Hepatocyte (in vitro differentiated cells): ENCODE data around the gene FOXK1. TPM values are rescaled to one million over a fixed set of nuclear protein-coding genes. Genes with fewer than 3 reads are reported as not detected.
A peak's percentile ranks its signal among the peaks of the same experiment; 100 is the strongest.

ENCODE experiments used
- DNase-seq: peaks from one replicate; pipeline ENCODE4 v3.0.0-alpha.2; 2016; ENCODE audit warnings: low spot score
- H2AFZ ChIP-seq: fragments of 200-600 bp; sonication (generic); 2 replicates; pipeline ENCODE4 v1.6.0; 2016; ENCODE audit warnings: antibody characterized with exemption, mild to moderate bottlenecking
- H3K27ac ChIP-seq: fragments of 200-600 bp; sonication (generic); 2 replicates; pipeline ENCODE4 v1.5.1; 2016; ENCODE audit warnings: mild to moderate bottlenecking
- H3K27me3 ChIP-seq: fragments of 200-600 bp; sonication (generic); 2 replicates; pipeline ENCODE4 v1.6.1; 2016
- H3K36me3 ChIP-seq: fragments of 200-600 bp; sonication (generic); replicated peaks from 2 replicates; pipeline ENCODE4 v1.5.1; 2016; ENCODE audit warnings: low read depth; ENCODE audit not compliant: insufficient read depth
- H3K4me1 ChIP-seq: fragments of 200-600 bp; sonication (generic); 2 replicates; pipeline ENCODE4 v1.5.1; 2016; ENCODE audit warnings: mild to moderate bottlenecking, moderate library complexity; ENCODE audit not compliant: insufficient read depth
- H3K4me2 ChIP-seq: fragments of 200-600 bp; sonication (generic); 2 replicates; pipeline ENCODE4 v1.6.0; 2016
- H3K4me3 ChIP-seq: fragments of 200-600 bp; sonication (generic); 2 replicates; pipeline ENCODE4 v1.5.1; 2016; ENCODE audit warnings: mild to moderate bottlenecking
- H3K79me2 ChIP-seq: fragments of 200-600 bp; sonication (generic); 2 replicates; pipeline ENCODE4 v1.6.0; 2017; ENCODE audit warnings: mild to moderate bottlenecking
- H3K9me2 ChIP-seq: fragments of 200-600 bp; sonication (generic); replicated peaks from 2 replicates; pipeline ENCODE4 v1.6.0; 2017; ENCODE audit warnings: mild to moderate bottlenecking; ENCODE audit not compliant: insufficient read depth
- H3K9me3 ChIP-seq: fragments of 200-600 bp; sonication (generic); 2 replicates; pipeline ENCODE4 v1.5.1; 2016; ENCODE audit warnings: low read depth, mild to moderate bottlenecking
- H4K20me1 ChIP-seq: fragments of 200-600 bp; sonication (generic); 2 replicates; pipeline ENCODE4 v1.6.0; 2016; ENCODE audit warnings: mild to moderate bottlenecking; ENCODE audit not compliant: insufficient read depth, poor library complexity, severe bottlenecking
- EZH2 ChIP-seq: fragments of 200-600 bp; sonication (generic); IDR thresholded peaks from 2 replicates; pipeline ENCODE4 v1.6.1; 2016; ENCODE audit warnings: antibody characterized with exemption, mild to moderate bottlenecking, borderline replicate concordance
- EZH2phosphoT487 ChIP-seq: fragments of 200-600 bp; sonication (generic); IDR thresholded peaks from one replicate; pipeline ENCODE4 v1.6.1; 2018; ENCODE audit warnings: antibody characterized with exemption, mild to moderate bottlenecking, low read depth, moderate library complexity; ENCODE audit not compliant: unreplicated experiment, severe bottlenecking
- WGBS: methylation state at CpG from one replicate; pipeline ENCODE4 v1.1.6; 2016; ENCODE audit warnings: low lambda C conversion rate; ENCODE audit errors: missing lambda C conversion rate; 5-methylcytosine and 5-hydroxymethylcytosine counted together
- polyA plus RNA-seq: library from polyadenylated mRNA; unstranded; fragments of >200 nt; fragmentation: Nextera tagmentation; extraction: Ambion mirVana; gene quantifications from 2 replicates; pipeline ENCODE4 v1.2.1, GENCODE V29; 2016
- total RNA-seq: library from RNA; depleted of rRNA; stranded (reverse); fragments of >200 nt; gene quantifications from 2 replicates; pipeline ENCODE4 v1.2.3, GENCODE V29; 2014
- TF ChIP-seq, protein P1 (sequence below): fragments of 200-600 bp; sonication (generic); IDR thresholded peaks from 2 replicates; pipeline ENCODE4 v1.5.1; 2016; ENCODE audit warnings: antibody characterized with exemption, mild to moderate bottlenecking; ENCODE audit not compliant: poor library complexity

The FOXK1 gene
- total and polyA plus RNA-seq, 2 experiments from 2014 or later, result 8.3 to 17.8 TPM

DNA sequence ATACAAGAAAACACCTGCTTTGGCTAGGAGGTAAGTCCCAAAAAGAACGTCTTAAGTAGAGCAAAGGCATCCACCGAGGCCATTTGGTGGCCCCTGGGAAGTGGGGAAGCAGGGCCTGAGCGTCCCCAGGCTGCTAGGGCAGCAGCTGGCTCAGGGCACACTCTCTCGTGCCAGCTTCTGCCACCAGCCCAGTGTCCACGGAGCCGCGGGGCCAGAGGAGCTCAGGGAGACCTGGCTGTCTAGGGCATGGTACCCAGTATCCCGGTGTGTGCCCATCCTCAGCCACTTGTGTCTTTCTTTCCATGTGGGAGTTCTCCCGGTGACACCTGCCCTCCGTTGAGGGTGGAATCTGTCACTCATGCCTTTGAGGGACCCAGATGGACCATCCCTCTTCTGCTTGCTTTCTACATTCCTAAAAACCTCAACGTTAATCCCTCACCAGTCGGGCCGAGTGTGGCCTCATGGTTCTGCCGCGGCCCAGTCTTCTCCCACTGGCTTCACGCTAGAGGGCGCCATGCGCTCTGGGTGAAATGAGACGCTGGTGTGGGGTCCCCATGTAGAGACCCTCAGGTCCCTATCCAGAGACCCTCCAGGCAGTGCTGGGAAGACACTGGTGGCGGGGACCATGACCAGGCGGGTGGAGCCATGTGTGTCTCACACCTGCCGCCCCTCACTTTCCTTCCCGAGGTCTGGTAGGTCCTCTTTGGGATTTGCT, 83.8 kb downstream of the FOXK1 start:
- TF ChIP-seq EZH2, result no peak
- TF ChIP-seq EZH2phosphoT487, result no peak
- TF ChIP-seq, protein P1, sequence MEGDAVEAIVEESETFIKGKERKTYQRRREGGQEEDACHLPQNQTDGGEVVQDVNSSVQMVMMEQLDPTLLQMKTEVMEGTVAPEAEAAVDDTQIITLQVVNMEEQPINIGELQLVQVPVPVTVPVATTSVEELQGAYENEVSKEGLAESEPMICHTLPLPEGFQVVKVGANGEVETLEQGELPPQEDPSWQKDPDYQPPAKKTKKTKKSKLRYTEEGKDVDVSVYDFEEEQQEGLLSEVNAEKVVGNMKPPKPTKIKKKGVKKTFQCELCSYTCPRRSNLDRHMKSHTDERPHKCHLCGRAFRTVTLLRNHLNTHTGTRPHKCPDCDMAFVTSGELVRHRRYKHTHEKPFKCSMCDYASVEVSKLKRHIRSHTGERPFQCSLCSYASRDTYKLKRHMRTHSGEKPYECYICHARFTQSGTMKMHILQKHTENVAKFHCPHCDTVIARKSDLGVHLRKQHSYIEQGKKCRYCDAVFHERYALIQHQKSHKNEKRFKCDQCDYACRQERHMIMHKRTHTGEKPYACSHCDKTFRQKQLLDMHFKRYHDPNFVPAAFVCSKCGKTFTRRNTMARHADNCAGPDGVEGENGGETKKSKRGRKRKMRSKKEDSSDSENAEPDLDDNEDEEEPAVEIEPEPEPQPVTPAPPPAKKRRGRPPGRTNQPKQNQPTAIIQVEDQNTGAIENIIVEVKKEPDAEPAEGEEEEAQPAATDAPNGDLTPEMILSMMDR, result peak; percentile 32
- no peak overlapping the region for H2AFZ ChIP-seq
- H3K27ac ChIP-seq, result peak overlapping the region; percentile 86
- no peaks in the 10 kb centered on the region for H3K27me3 ChIP-seq
- no peaks in the 10 kb centered on the region for H3K36me3 ChIP-seq
- H3K9me2 ChIP-seq, result no peaks in the 10 kb centered on the region
- WGBS, result 82% methylated on average over 23 of the region's 23 CpGs
- H3K4me1 ChIP-seq, result no peaks in the 10 kb centered on the region
- DNase-seq, result no peak
- no peaks in the 10 kb centered on the region for H4K20me1 ChIP-seq
- no peaks in the 10 kb centered on the region for H3K9me3 ChIP-seq
- H3K79me2 ChIP-seq, result peaks cover 4% of the 10 kb centered on the region
- H3K4me3 ChIP-seq, result no peak overlapping the region
- H3K4me2 ChIP-seq, result no peak overlapping the region

GRCh38 chr7:4766666-4767519, 84.8 kb downstream of the FOXK1 start:
- H2AFZ ChIP-seq, result no peak overlapping the region
- 75% methylated on average over 37 of the region's 37 CpGs for WGBS
- no peaks in the 10 kb centered on the region for H3K27me3 ChIP-seq
- no peaks in the 10 kb centered on the region for H3K4me1 ChIP-seq
- H3K27ac ChIP-seq, result peak overlapping the region; percentile 86
- peaks cover 4% of the 10 kb centered on the region for H3K79me2 ChIP-seq
- H3K4me2 ChIP-seq, result peak overlapping the region; percentile 8
- TF ChIP-seq EZH2phosphoT487 (no peak), EZH2 (no peak)
- TF ChIP-seq, protein P1, result no peak
- H4K20me1 ChIP-seq, result no peaks in the 10 kb centered on the region
- H3K4me3 ChIP-seq, result no peak overlapping the region
- no peaks in the 10 kb centered on the region for H3K36me3 ChIP-seq
- no peaks in the 10 kb centered on the region for H3K9me2 ChIP-seq
- DNase-seq, result peak; percentile 45
- H3K9me3 ChIP-seq, result no peaks in the 10 kb centered on the region

DNA sequence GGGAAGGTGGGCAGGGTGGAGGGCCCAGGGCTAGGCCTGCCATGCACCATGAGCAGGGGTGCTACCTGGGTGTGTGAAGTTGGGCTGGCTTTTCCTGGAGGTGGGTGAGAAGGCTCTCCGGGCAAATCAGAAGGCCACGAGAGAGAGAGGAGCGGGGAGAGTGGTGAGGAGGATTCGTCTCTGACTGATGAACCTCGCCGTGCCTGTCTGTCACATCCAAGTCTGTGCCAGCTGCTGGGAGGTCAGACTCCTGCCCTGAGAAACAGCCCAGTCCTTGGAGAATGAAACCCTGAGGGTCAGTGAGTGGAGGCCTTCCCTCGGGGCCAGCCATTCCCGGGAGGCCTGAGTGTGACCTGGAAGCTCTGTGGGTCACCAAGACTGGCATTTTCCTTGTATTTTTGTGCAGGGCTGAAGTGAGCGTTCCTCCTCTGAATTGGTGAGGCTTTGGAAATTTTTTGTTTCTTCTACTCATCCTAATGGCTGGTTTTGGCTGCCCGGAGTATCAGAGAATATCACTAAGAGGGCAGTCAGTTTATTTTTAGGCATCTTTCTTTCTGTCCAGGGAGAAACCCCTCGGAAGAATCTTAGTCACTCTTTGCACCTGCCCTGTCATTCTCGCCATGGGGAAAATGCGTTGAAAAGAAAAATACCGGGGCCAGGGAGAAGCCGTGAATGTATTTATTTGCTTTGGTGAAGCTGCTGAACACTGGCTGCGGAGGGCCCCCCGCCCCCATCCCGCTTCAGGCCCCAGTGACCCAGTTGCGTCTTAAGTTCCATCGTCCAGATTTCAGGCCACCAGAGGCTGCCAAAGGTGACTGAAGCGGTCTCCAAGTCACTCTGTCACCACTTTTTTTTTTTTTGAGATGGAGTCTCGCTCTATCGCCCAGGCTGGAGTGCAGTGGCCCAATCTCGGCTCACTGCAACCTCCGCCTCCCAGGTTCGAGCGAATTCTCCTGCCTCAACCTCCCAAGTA, 86.8 kb downstream of the FOXK1 start:
- H3K27ac ChIP-seq, result no peak overlapping the region

More for the DNA sequence above, 86.8 kb downstream of the FOXK1 start:
- no peak overlapping the region for H2AFZ ChIP-seq
- H3K4me1 ChIP-seq, result no peaks in the 10 kb centered on the region
- H3K4me2 ChIP-seq, result no peak overlapping the region
- H3K36me3 ChIP-seq, result no peaks in the 10 kb centered on the region
- no peaks in the 10 kb centered on the region for H4K20me1 ChIP-seq
- no peaks in the 10 kb centered on the region for H3K9me2 ChIP-seq
- no peaks in the 10 kb centered on the region for H3K27me3 ChIP-seq
- no peaks in the 10 kb centered on the region for H3K9me3 ChIP-seq
- TF ChIP-seq EZH2phosphoT487 (no peak), EZH2 (no peak)
- TF ChIP-seq, protein P1, result no peak
- 95% methylated on average over 26 of the region's 27 CpGs for WGBS
- peaks cover 4% of the 10 kb centered on the region for H3K79me2 ChIP-seq
- H3K4me3 ChIP-seq, result no peak overlapping the region
- no peak for DNase-seq
